ENCODE measurements around the gene NECTIN1. TPM values are rescaled to one million over a fixed set of nuclear protein-coding genes. Genes with fewer than 3 reads are reported as not detected.

NECTIN1 gene
- total RNA-seq, 1 donor from 2014 or later, result 32.3 TPM

- ATAC-seq (no peak), DNase-seq (ENCODE audit: low spot score) (no peak)
- intact Hi-C loops (cut with DNase I), result no loop called here
Observed at GRCh38 chr11:119590651-119591351, 138.2 kb downstream of the NECTIN1 start.

GRCh38 chr11:119589001-119589400 is 140.0 kb downstream of the NECTIN1 start:
- ATAC-seq (no peak), DNase-seq (ENCODE audit: low spot score) (no peak)
- intact Hi-C loops (cut with DNase I), result no loop called here
